DOHH2 (cell line): ENCODE measurements around the gene GNRH2.

Experiments used
- H3F3A ChIP-seq: fragments of 200-600 bp; sonication (generic), shearing (Covaris generic); 2 replicates; pipeline ENCODE4 v1.6.0; 2016; ENCODE audit warnings: antibody characterized with exemption, mild to moderate bottlenecking; ENCODE audit not compliant: control insufficient read depth, insufficient read depth
- H3K27ac ChIP-seq: fragments of 200-600 bp; sonication (generic); 2 replicates; pipeline ENCODE4 v1.5.1; 2014; ENCODE audit warnings: low read depth, mild to moderate bottlenecking, low read length, moderate library complexity
- H3K27me3 ChIP-seq: fragments of 200-600 bp; sonication (generic); 2 replicates; pipeline ENCODE4 v1.6.1; 2014; ENCODE audit warnings: mild to moderate bottlenecking, low read length, mixed read lengths; ENCODE audit not compliant: control insufficient read depth
- H3K36me3 ChIP-seq: fragments of 200-600 bp; sonication (generic); 2 replicates; pipeline ENCODE4 v1.6.1; 2014; ENCODE audit warnings: mild to moderate bottlenecking, low read length, moderate library complexity, mixed read lengths; ENCODE audit not compliant: control insufficient read depth
- H3K4me1 ChIP-seq: fragments of 200-600 bp; sonication (generic); 2 replicates; pipeline ENCODE4 v1.6.1; 2014; ENCODE audit warnings: mild to moderate bottlenecking, low read length, mixed read lengths; ENCODE audit not compliant: control insufficient read depth
- H3K4me2 ChIP-seq: fragments of 200-600 bp; sonication (generic); 2 replicates; pipeline ENCODE4 v1.6.0; 2014; ENCODE audit warnings: mild to moderate bottlenecking, low read length, moderate library complexity
- H3K4me3 ChIP-seq: fragments of 200-600 bp; sonication (generic); 2 replicates; pipeline ENCODE4 v1.5.1; 2014; ENCODE audit warnings: mild to moderate bottlenecking, low read length, mixed read lengths
- H3K79me2 ChIP-seq: fragments of 200-600 bp; sonication (generic); 2 replicates; pipeline ENCODE4 v1.6.1; 2014; ENCODE audit warnings: mild to moderate bottlenecking, low read length, mixed read lengths; ENCODE audit not compliant: control insufficient read depth
- H3K9me2 ChIP-seq: fragments of 200-600 bp; sonication (generic); replicated peaks from 2 replicates; pipeline ENCODE4 v1.6.1; 2014; ENCODE audit warnings: mild to moderate bottlenecking, low read length, mixed read lengths; ENCODE audit not compliant: control insufficient read depth
- H3K9me3 ChIP-seq: fragments of 200-600 bp; sonication (generic); 2 replicates; pipeline ENCODE4 v1.6.1; 2014; ENCODE audit warnings: antibody characterized with exemption, low read length, mixed read lengths; ENCODE audit not compliant: control insufficient read depth, insufficient read depth
- H4K20me1 ChIP-seq: fragments of 200-600 bp; sonication (generic); 2 replicates; pipeline ENCODE4 v1.6.0; 2014; ENCODE audit warnings: low read depth, mild to moderate bottlenecking, antibody characterized with exemption, low read length, moderate library complexity; ENCODE audit not compliant: control insufficient read depth, insufficient read depth
- CTCF ChIP-seq: fragments of 200-600 bp; sonication (generic); IDR thresholded peaks from one replicate; pipeline ENCODE4 v1.5.1; 2014; ENCODE audit warnings: antibody characterized with exemption, mild to moderate bottlenecking, low read depth, low read length; ENCODE audit not compliant: poor library complexity, severe bottlenecking
- EZH2phosphoT487 ChIP-seq: fragments of 200-600 bp; sonication (generic); IDR thresholded peaks from 2 replicates; pipeline ENCODE4 v1.6.1; 2017; ENCODE audit warnings: borderline replicate concordance, mild to moderate bottlenecking, antibody characterized with exemption, low read length, moderate library complexity, mixed read lengths

The GNRH2 gene

GRCh38 chr20:3085571-3086072, 42.2 kb downstream of the GNRH2 start:
- 0 out of 2 replicates have a peak, but pooled peaks cover 1% of the 10 kb centered on the region for H3F3A ChIP-seq
- H3K79me2 ChIP-seq: no peaks in the 10 kb centered on the region
- no peak overlapping the region for H3K4me2 ChIP-seq
- TF ChIP-seq EZH2phosphoT487: no peak
- no peak for TF ChIP-seq CTCF
- H3K9me3 ChIP-seq: no peaks in the 10 kb centered on the region
- H3K9me2 ChIP-seq: no peaks in the 10 kb centered on the region
- H3K27me3 ChIP-seq: peaks cover 28% of the 10 kb centered on the region
- no peaks in the 10 kb centered on the region for H4K20me1 ChIP-seq
- H3K36me3 ChIP-seq: no peaks in the 10 kb centered on the region
- no peak overlapping the region for H3K4me3 ChIP-seq
- H3K27ac ChIP-seq: no peak overlapping the region
- H3K4me1 ChIP-seq: peaks cover 6% of the 10 kb centered on the region

GRCh38 chr20:3088031-3088430, 44.6 kb downstream of the GNRH2 start:
- Histone ChIP-seq H3F3A (0 out of 2 replicates have a peak, but pooled peaks cover 2% of the 10 kb centered on the region), H3K4me2 (no peak overlapping the region), H3K4me1 (peaks cover 15% of the 10 kb centered on the region), H3K9me3 (no peaks in the 10 kb centered on the region), H3K27me3 (peaks cover 32% of the 10 kb centered on the region), H3K4me3 (no peak overlapping the region), H3K27ac (no peak overlapping the region), H4K20me1 (no peaks in the 10 kb centered on the region), H3K36me3 (no peaks in the 10 kb centered on the region), H3K9me2 (no peaks in the 10 kb centered on the region), H3K79me2 (no peaks in the 10 kb centered on the region)
- TF ChIP-seq EZH2phosphoT487 (no peak), CTCF (no peak)

- H3F3A ChIP-seq: 0 out of 2 replicates have a peak, but pooled peaks cover 2% of the 10 kb centered on the region
- no peaks in the 10 kb centered on the region for H3K79me2 ChIP-seq
- no peak overlapping the region for H3K27ac ChIP-seq
- H3K4me2 ChIP-seq: no peak overlapping the region
- no peaks in the 10 kb centered on the region for H3K36me3 ChIP-seq
- H3K4me1 ChIP-seq: peaks cover 27% of the 10 kb centered on the region
- H3K27me3 ChIP-seq: peaks cover 34% of the 10 kb centered on the region
- TF ChIP-seq CTCF: no peak
- no peak for TF ChIP-seq EZH2phosphoT487
- H3K9me2 ChIP-seq: no peaks in the 10 kb centered on the region
- H4K20me1 ChIP-seq: no peaks in the 10 kb centered on the region
- H3K9me3 ChIP-seq: no peaks in the 10 kb centered on the region
- H3K4me3 ChIP-seq: no peak overlapping the region
Observed at GRCh38 chr20:3090565-3090964, 47.1 kb downstream of the GNRH2 start.
